Measurements from ENCODE around the gene CDK10. TPM values are rescaled to one million over a fixed set of nuclear protein-coding genes. Genes with fewer than 3 reads are reported as not detected.
A peak's percentile ranks its signal among the peaks of the same experiment; 100 is the strongest.

CDK10 gene
- total and polyA plus RNA-seq, 4 donors = 34.7 to 115 (median 82.4) TPM

DNA sequence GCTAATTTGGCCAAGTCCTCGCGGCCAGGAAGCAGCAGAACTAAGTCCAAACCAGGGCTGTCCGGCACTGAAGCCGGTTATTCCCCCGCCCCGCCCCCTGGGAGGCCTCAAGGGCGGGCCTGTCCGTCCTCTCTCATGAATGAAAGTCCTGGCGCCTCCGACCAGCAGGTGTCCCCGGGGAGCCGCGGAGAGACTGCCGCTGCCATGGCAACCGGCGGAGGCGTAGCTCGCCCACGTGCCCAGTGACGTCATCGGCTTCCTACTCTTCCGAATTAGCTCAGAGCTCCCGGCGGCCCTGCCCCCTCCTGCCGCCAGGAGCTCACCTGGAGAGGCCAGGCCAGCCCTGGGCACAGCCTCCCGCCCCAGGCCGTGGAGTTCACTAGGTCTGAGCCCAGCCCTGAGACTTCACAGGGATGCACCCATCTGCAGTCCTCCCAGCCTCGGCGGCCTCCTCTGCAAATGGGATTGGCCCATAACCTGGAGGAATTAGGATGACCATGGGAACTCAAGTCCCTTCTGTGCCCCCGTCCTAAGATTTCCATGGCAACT lies 13.7 kb downstream of the CDK10 start:
- WGBS (ENCODE audit: insufficient coverage) = under 1% methylated on average over 30 of the region's 30 CpGs
- Histone ChIP-seq H3K27ac (ENCODE audit: low read depth, low read length) (peak overlapping the region; percentile 90), H3K9me3 (ENCODE audit: control insufficient read depth, insufficient read depth, low read length) (no peaks in the 10 kb centered on the region), H3K4me1 (ENCODE audit: control insufficient read depth, insufficient read depth, low read length) (peaks cover 38% of the 10 kb centered on the region), H3K27me3 (ENCODE audit: control insufficient read depth, insufficient read depth, low read length) (no peaks in the 10 kb centered on the region), H3K4me3 (ENCODE audit: low read depth, low read length) (peak overlapping the region; percentile 72), H3K36me3 (ENCODE audit: control insufficient read depth, insufficient read depth, low read length) (peaks cover 35% of the 10 kb centered on the region)
- peak in 5 of 6 donors; percentile 86 to 98 (median 92) for DNase-seq (ENCODE audit: low read depth in 4 of 6, low spot score in 6 of 6)

DNA sequence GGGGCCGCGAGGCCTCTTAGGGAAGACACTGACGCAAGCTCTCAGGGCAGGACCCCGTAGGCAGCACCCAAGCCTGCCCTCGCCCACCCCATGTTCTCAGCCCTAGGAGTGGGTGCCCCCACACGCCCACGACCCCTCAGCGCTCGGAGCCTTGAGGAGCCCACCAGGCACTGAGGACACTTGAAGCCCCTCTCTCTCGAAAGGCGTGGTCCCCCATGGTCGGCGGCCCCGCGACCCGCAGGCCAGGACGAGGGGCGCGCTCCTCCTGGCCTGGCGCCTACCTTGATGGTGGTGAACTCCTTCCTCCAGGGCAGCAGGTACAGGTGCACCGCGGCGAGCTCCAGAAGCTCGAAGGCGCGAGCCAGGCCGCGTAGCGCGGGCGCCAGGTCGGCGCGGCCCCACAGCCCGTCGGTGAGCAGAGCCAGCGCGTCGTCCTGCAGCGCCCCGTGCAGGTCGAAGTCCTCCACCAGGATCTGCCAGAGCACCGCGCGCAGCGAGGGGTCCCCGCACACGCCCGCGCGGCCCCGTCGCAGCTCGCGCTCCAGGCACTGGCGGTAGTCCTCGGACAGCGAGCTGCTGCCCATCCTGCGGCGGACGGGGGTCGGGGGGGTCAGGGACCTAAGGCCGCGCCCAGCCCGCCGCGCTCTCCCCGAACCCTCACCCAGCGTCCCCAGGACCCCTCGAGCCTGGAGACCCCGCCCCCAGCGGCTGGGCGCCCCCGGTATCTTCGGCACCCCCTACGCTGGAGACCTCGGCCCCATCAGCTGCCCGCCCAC lies 14.3 kb downstream of the CDK10 start:
- Histone ChIP-seq H3K27ac (ENCODE audit: low read depth, low read length) (peak overlapping the region; percentile 90), H3K36me3 (ENCODE audit: control insufficient read depth, insufficient read depth, low read length) (peaks cover 28% of the 10 kb centered on the region), H3K4me1 (ENCODE audit: control insufficient read depth, insufficient read depth, low read length) (peaks cover 42% of the 10 kb centered on the region), H3K27me3 (ENCODE audit: control insufficient read depth, insufficient read depth, low read length) (no peaks in the 10 kb centered on the region), H3K4me3 (ENCODE audit: low read depth, low read length) (peak overlapping the region; percentile 72), H3K9me3 (ENCODE audit: control insufficient read depth, insufficient read depth, low read length) (no peaks in the 10 kb centered on the region)
- peak in 2 of 6 donors; percentile 56 for DNase-seq (ENCODE audit: low read depth in 4 of 6, low spot score in 6 of 6)
- 1% methylated on average over 76 of the region's 78 CpGs for whole genome bisulfite sequencing (ENCODE audit: insufficient coverage)

DNA sequence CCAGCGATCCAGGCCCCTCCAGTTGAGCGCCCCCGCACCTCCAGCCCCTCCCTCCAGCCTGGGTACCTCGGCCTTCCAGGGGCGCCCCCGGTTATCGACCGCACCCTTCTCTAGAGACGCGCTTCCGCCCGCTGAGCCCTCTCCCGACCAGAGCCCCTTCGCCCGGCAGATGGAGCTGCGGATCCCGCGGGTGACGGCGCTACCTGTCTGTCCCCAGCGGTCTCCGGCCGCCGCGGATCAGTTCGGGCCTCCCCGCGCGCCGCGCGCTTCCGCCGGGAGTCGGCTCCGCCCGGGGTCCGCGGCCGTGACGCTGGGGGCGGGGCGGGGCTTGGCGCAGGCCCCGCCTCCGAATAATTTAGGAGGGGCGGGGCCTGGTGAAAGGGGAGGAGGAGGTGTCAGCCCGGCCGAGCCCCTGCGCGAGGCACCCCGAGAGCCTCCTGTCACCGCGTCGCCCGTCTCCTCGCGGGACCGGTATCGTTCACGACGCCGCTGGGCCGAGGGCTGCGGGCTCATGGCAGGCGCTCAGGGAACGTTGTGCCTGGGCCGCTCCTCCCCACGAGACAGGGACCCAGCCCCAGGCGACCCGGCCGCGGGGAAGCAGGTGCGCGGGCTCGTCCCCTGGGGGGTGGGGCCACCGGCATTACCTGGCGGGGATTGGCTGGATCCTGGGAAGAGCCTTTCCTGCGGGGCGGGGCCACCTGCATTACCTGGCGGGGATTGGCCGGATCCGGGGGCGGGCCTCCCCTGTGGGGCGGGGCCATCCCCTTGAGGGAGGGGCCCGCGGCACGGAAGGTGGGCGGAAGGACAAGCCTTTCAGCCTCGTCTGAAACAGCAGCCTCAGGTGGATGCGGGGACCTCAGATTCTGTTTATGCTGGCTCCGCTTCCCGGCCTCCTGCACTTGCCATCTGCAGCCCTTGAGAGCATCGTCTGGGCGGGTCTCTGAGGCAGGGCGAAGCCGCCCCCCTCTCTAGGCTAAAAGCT lies 15.2 kb downstream of the CDK10 start, which contains the start of gene SPATA2L:
TSS of gene SPATA2L (minus strand) at position 281 of the 982 bp plus-strand sequence. CDS start 473 bp downstream, outside the sequence.
- Histone ChIP-seq H3K4me1 (ENCODE audit: control insufficient read depth, insufficient read depth, low read length) (peaks cover 46% of the 10 kb centered on the region), H3K4me3 (ENCODE audit: low read depth, low read length) (peak within 1 kb of the TSS; percentile 72)

DNA sequence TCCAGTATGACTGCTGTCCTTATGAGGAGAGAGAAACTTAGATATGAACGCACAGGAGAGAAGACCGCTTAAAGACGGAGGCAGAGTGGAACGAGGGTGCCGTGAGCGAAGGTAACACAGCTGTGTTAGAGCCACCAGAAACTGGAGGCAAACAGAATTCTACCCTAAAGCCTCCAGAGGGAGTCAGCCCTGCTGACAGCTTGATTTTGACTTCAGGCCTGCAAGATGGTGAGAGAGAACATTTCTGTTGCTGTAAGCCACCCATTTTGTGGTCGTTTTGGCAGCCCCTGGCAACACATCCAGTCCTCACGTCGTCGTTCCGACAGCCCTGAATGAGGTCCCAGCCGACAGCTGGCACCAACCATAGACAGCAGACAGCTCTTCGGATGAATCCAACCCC lies 17.8 kb downstream of the CDK10 start:
- WGBS (ENCODE audit: insufficient coverage) = 66% methylated on average over 13 of the region's 13 CpGs
- Histone ChIP-seq H3K27me3 (ENCODE audit: control insufficient read depth, insufficient read depth, low read length) (no peaks in the 10 kb centered on the region), H3K36me3 (ENCODE audit: control insufficient read depth, insufficient read depth, low read length) (peaks cover 36% of the 10 kb centered on the region), H3K9me3 (ENCODE audit: control insufficient read depth, insufficient read depth, low read length) (no peaks in the 10 kb centered on the region), H3K4me1 (ENCODE audit: control insufficient read depth, insufficient read depth, low read length) (peaks cover 34% of the 10 kb centered on the region), H3K4me3 (ENCODE audit: low read depth, low read length) (no peak overlapping the region), H3K27ac (ENCODE audit: low read depth, low read length) (no peak overlapping the region)
- no peak for DNase-seq (ENCODE audit: low read depth in 4 of 6, low spot score in 6 of 6)

More for the DNA sequence above, 15.2 kb downstream of the CDK10 start, which contains the start of gene SPATA2L:
- peak in 5 of 6 donors; percentile 66 to 98 (median 82) for DNase-seq (ENCODE audit: low read depth in 4 of 6, low spot score in 6 of 6)
- no peaks in the 10 kb centered on the region for H3K9me3 ChIP-seq (ENCODE audit: control insufficient read depth, insufficient read depth, low read length)
- peak within 1 kb of the TSS; percentile 90 for H3K27ac ChIP-seq (ENCODE audit: low read depth, low read length)
- H3K27me3 ChIP-seq (ENCODE audit: control insufficient read depth, insufficient read depth, low read length) = no peaks in the 10 kb centered on the region
- under 1% methylated on average over 97 of the region's 97 CpGs for WGBS (ENCODE audit: insufficient coverage)
- H3K36me3 ChIP-seq (ENCODE audit: control insufficient read depth, insufficient read depth, low read length) = peaks cover 26% of the 10 kb centered on the region

DNA sequence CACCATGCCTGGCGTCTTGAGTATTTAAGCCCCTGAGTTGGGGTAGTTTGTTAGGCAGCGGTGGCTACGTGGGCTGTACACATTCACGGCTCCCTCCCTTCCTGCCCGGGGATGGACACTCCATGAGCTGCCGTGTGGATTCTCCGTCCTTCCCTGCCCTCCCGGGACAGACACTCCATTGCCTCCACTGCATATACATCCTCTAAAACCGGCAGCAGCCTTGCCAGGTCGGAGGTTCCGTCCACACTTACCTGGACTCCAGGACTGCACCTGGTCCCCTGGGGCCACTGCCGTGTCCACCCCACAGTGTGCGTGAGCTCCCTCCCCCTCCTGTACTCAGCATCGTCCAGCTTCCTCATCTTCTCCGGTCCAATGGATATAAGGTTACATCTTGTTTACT lies 18.5 kb downstream of the CDK10 start:
- Histone ChIP-seq H3K9me3 (ENCODE audit: control insufficient read depth, insufficient read depth, low read length) (no peaks in the 10 kb centered on the region), H3K4me1 (ENCODE audit: control insufficient read depth, insufficient read depth, low read length) (peaks cover 29% of the 10 kb centered on the region), H3K27me3 (ENCODE audit: control insufficient read depth, insufficient read depth, low read length) (no peaks in the 10 kb centered on the region), H3K4me3 (ENCODE audit: low read depth, low read length) (no peak overlapping the region), H3K27ac (ENCODE audit: low read depth, low read length) (no peak overlapping the region), H3K36me3 (ENCODE audit: control insufficient read depth, insufficient read depth, low read length) (peaks cover 40% of the 10 kb centered on the region)
- no peak for DNase-seq (ENCODE audit: low read depth in 4 of 6, low spot score in 6 of 6)
- WGBS (ENCODE audit: insufficient coverage) = 81% methylated on average over 11 of the region's 15 CpGs

DNA sequence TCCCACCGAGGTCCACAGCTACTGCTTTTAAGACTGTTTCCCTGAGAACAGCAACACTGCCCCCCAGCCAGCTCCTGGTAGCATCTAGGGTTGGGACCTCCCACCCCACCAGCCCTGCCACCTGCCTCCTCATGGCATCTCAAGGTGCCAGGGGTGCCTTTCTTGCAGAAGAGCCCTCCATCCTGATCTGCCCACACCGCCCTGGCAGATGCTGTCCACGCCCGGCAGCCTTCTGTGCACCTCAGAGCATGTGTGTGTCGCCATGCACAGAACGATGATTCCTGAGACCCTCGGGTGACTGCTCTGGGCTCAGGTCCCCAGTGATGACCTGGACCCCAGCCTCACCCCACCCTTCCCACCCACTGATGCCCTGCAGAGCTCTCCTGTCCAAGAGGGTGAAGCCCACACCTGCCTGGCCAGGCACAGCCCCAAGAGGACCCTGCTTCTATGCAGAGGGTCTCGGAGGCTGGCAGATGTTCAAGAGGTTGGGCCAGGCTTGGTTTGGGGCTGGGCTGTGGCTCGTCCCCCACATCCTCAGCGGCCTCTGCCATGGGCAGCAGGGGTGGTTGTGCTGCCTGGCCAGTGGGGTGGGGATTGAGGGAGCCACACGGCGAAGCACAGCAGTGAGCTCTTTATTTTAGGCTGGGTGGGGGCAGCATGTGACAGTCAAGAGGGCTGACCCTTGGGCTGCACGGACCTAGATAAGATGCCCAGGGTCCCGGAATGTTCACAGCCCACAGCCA lies 20.2 kb downstream of the CDK10 start:
- Histone ChIP-seq H3K9me3 (ENCODE audit: control insufficient read depth, insufficient read depth, low read length) (no peaks in the 10 kb centered on the region), H3K27ac (ENCODE audit: low read depth, low read length) (no peak overlapping the region), H3K4me1 (ENCODE audit: control insufficient read depth, insufficient read depth, low read length) (peaks cover 24% of the 10 kb centered on the region), H3K27me3 (ENCODE audit: control insufficient read depth, insufficient read depth, low read length) (no peaks in the 10 kb centered on the region), H3K36me3 (ENCODE audit: control insufficient read depth, insufficient read depth, low read length) (peaks cover 55% of the 10 kb centered on the region), H3K4me3 (ENCODE audit: low read depth, low read length) (no peak overlapping the region)
- DNase-seq (ENCODE audit: low read depth in 4 of 6, low spot score in 6 of 6) = no peak
- WGBS (ENCODE audit: insufficient coverage) = 76% methylated on average over 11 of the region's 14 CpGs

DNA sequence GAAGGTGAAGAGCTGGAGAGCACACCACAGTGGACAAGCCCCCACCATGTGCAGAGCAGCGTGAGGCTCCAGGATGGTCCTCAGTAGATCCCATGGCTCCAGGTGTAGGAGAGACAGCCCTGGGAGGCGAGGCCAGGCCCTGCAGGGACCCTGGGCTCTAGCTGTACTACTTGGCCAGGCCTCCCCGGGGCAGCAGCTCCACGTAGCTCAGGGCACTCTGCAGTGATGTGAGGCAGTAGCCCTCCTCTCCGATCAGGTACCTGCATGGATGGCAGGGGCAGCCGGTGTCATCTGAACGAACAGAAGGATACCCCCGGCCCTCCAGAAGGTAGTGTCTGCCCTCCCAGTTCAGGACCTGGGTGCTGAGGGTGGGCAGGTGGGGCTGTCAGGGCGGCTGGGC lies 21.2 kb downstream of the CDK10 start:
- 93% methylated on average over 9 of the region's 9 CpGs for WGBS (ENCODE audit: insufficient coverage)
- no peaks in the 10 kb centered on the region for H3K9me3 ChIP-seq (ENCODE audit: control insufficient read depth, insufficient read depth, low read length)
- no peaks in the 10 kb centered on the region for H3K27me3 ChIP-seq (ENCODE audit: control insufficient read depth, insufficient read depth, low read length)
- H3K36me3 ChIP-seq (ENCODE audit: control insufficient read depth, insufficient read depth, low read length) = peaks cover 63% of the 10 kb centered on the region
- H3K4me1 ChIP-seq (ENCODE audit: control insufficient read depth, insufficient read depth, low read length) = peaks cover 26% of the 10 kb centered on the region
- no peak overlapping the region for H3K27ac ChIP-seq (ENCODE audit: low read depth, low read length)
- no peak overlapping the region for H3K4me3 ChIP-seq (ENCODE audit: low read depth, low read length)
- no peak for DNase-seq (ENCODE audit: low read depth in 4 of 6, low spot score in 6 of 6)

DNA sequence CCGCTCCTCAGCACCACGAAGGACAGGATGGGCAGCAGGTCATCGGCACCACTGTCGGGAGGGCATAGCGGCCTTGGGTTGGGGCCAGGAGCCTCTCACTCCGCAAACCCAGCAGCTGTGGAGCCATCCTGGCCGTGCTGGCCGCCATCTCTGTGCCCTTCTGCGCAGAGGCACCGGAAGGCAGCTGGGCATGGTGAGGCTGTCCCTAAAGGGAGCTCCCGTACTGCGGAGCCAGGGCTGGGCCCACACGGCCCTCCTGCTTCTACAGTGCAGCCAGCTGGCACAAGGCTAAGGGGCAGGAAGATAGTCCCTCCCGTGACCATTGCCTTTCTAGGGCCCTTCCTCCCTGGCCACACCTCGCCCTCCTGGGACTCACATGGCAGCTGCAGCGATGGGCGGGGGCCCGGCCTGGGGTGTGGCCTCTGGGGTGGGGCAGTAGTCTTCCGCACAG lies 22.0 kb downstream of the CDK10 start:
- Histone ChIP-seq H3K4me3 (ENCODE audit: low read depth, low read length) (no peak overlapping the region), H3K4me1 (ENCODE audit: control insufficient read depth, insufficient read depth, low read length) (peaks cover 28% of the 10 kb centered on the region), H3K27ac (ENCODE audit: low read depth, low read length) (no peak overlapping the region), H3K9me3 (ENCODE audit: control insufficient read depth, insufficient read depth, low read length) (no peaks in the 10 kb centered on the region), H3K36me3 (ENCODE audit: control insufficient read depth, insufficient read depth, low read length) (peaks cover 63% of the 10 kb centered on the region), H3K27me3 (ENCODE audit: control insufficient read depth, insufficient read depth, low read length) (no peaks in the 10 kb centered on the region)
- 85% methylated on average over 19 of the region's 19 CpGs for WGBS (ENCODE audit: insufficient coverage)
- no peak for DNase-seq (ENCODE audit: low read depth in 4 of 6, low spot score in 6 of 6)

DNA sequence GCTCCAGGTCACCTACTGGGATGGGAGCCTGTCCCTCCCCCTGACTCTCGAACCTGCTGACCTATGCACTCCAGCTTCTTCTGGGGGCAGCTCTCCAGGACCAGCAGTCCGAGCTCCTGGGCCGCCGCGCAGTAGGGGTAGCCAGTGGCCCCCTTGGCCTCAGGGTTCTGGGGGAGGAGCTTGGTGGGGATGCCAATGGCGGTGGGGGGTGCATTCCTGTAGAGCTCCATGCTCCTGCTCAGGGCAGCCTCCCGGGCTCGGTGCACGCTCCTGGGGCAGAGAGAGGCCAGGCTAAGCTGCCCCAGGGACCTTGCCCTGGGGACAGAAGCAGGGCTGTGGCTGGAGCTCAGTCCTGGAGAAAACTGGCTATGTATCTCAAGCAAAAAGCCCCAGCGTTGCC lies 22.7 kb downstream of the CDK10 start:
- no peak for DNase-seq (ENCODE audit: low read depth in 4 of 6, low spot score in 6 of 6)
- H3K9me3 ChIP-seq (ENCODE audit: control insufficient read depth, insufficient read depth, low read length) = no peaks in the 10 kb centered on the region
- H3K27ac ChIP-seq (ENCODE audit: low read depth, low read length) = no peak overlapping the region
- peaks cover 28% of the 10 kb centered on the region for H3K4me1 ChIP-seq (ENCODE audit: control insufficient read depth, insufficient read depth, low read length)
- no peaks in the 10 kb centered on the region for H3K27me3 ChIP-seq (ENCODE audit: control insufficient read depth, insufficient read depth, low read length)
- WGBS (ENCODE audit: insufficient coverage) = 66% methylated on average over 10 of the region's 10 CpGs
- H3K4me3 ChIP-seq (ENCODE audit: low read depth, low read length) = no peak overlapping the region
- H3K36me3 ChIP-seq (ENCODE audit: control insufficient read depth, insufficient read depth, low read length) = peaks cover 63% of the 10 kb centered on the region

Measured in spinal cord (tissue), 10 donors.